Stimulated activated CD4-positive, alpha-beta T cell treated with anti-CD3 and anti-CD28 coated beads, Interleukin-15, amount 100 ng/mL, for 48 hours (primary cell): ENCODE measurements around the gene CFP.

Experiments used
- DNase-seq, 2 donors: peaks; one replicate each; pipeline ENCODE4 v3.0.0-alpha.2; 2020; ENCODE audit warnings: low read depth in 2 of 2

Gene CFP

GRCh38 chrX:47574547-47575301, 55.0 kb downstream of the CFP start:
- no peak for DNase-seq

DNA sequence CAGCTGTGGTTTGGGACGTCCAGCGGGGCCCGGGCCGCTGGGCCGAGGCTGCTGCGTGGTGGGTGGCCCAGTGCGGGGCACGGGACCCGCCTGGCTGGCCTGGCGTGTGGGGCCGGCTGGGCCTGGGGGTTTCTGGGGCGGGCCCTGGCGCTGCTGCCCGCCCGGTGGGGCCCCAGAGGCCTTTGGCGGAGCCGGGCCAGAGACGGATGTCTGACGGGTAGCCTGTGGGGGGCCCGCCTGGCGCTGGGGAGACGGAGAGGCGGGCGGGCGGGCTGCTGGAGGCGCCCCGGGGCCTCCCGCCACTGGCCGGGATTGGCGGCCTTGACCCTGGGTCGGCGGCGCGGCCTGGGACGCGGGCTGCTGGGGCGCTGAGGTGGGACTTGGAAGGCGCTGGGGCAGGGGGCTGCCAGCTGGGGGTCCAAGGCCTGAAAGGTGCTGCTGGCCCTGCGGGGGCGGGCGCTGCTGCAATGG, 55.6 kb downstream of the CFP start:
- DNase-seq = no peak

- DNase-seq = no peak
These were observed 56.2 kb downstream of the CFP start for GRCh38 chrX:47573341-47574075.
